Thoracic aorta (tissue), 2 donors: ENCODE results near the gene MYO9A. TPM values are rescaled to one million over a fixed set of nuclear protein-coding genes. Genes with fewer than 3 reads are reported as not detected.

ENCODE experiments used
- ATAC-seq: fragments of 150-250 bp; one replicate; pipeline ENCODE4 v1.8.0; 2017; ENCODE audit warnings: low read depth; ENCODE audit not compliant: insufficient number of reproducible peaks, low FRiP score
- DNase-seq: peaks from one replicate; pipeline ENCODE4 v3.0.0-alpha.2; 2020; ENCODE audit warnings: low spot score
- H3K27ac ChIP-seq, 2 donors: fragments of 200-600 bp; sonication (generic); 1 replicate in 1 of 2; 2 replicates in 1 of 2; pipeline ENCODE4 v1.5.1; 2016; ENCODE audit warnings: mild to moderate bottlenecking in 2 of 2, moderate library complexity in 2 of 2
- H3K27me3 ChIP-seq: fragments of 200-600 bp; sonication (generic); replicated peaks from 2 replicates; pipeline ENCODE4 v1.6.0; 2016; ENCODE audit warnings: mild to moderate bottlenecking; ENCODE audit not compliant: insufficient read depth
- H3K36me3 ChIP-seq: fragments of 200-600 bp; sonication (generic); one replicate; pipeline ENCODE4 v1.5.1; 2016
- H3K4me1 ChIP-seq, 2 donors: fragments of 200-600 bp; sonication (generic); 1 replicate in 1 of 2; 2 replicates in 1 of 2; pipeline versions ENCODE4 v1.5.1 to v1.6.0; 2016; ENCODE audit warnings: low read depth in 2 of 2, mild to moderate bottlenecking in 1 of 2; ENCODE audit not compliant: control insufficient read depth in 1 of 2
- H3K4me3 ChIP-seq: fragments of 200-600 bp; sonication (generic); 2 replicates; pipeline ENCODE4 v1.5.1; 2016; ENCODE audit warnings: mild to moderate bottlenecking
- H3K9me3 ChIP-seq: fragments of 200-600 bp; sonication (generic); 2 replicates; pipeline ENCODE4 v1.5.1; 2016
- CTCF ChIP-seq: fragments of 200-600 bp; sonication (generic); IDR thresholded peaks from one replicate; pipeline ENCODE4 v1.5.1; 2019; ENCODE audit warnings: antibody characterized with exemption
- total RNA-seq, 2 donors: library from RNA; depleted of rRNA; stranded (reverse); fragments of >200 nt; gene quantifications; one replicate each; pipeline versions ENCODE4 v1.1.0 to v1.2.3, GENCODE V29; 2016

Gene MYO9A
- total RNA-seq, 2 donors from 2014 or later = 48.2 to 57.4 TPM

DNA sequence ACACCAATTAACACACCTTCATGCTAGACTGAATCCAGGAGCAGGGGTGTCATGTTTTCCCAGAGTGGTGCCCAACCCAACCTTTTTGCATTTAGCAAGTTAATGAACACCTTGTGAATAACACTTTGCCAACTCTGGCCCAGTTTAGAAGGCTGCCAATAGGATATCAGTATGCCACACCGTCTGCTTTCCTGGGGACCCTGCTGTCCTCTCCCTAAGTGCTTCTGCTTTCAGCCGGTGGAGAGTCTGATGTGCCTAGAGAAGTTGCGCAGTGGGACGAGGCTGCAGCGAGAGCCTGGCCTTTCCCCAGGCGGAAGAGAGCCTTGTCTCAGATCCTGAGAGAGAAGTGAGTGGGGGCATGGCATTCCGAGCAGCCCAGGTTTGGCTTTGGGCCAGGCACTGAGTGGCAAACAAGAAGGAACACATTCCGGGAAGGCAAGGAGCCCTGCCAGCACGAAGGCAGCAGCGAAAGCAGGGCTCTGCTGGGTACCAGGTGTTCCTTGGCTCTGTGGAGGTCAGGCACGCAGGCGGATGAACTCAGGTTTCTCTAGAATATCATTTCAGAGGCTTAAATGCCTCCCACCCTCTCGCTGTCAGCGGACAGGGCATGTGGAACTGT lies 37.2 kb upstream of the MYO9A start:
- ATAC-seq (peak; percentile 36), DNase-seq (peak; percentile 71)
- Histone ChIP-seq H3K27ac (peak overlapping the region; percentile 68 to 83), H3K9me3 (no peaks in the 10 kb centered on the region), H3K4me3 (peak overlapping the region; percentile 73), H3K27me3 (no peaks in the 10 kb centered on the region), H3K4me1 (peaks cover 0 to 24% of the 10 kb centered on the region in 2 donors), H3K36me3 (no peaks in the 10 kb centered on the region)
- no peak for TF ChIP-seq CTCF

DNA sequence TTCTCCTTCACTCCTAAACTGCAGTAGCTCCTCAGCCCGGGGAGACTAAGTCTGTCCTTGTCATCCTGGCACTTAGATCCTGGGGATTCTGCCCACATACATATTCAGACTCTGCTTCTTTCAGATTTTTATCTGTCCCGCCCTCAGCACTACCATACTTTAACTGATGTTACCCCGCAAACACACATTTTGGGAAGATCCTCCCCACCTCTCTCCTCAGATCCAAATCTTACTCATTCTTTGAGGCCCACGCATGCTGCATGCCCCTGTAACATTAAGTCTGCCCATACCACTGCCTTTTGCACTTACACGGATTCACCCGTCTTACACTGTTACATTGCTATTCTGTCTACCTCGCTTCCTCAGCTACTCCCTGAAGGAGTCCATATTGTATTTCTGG lies 36.4 kb upstream of the MYO9A start:
- H3K4me3 ChIP-seq = no peak overlapping the region
- H3K27me3 ChIP-seq = no peaks in the 10 kb centered on the region
- H3K9me3 ChIP-seq = no peaks in the 10 kb centered on the region
- TF ChIP-seq CTCF = no peak
- ATAC-seq (no peak), DNase-seq (no peak)
- H3K36me3 ChIP-seq = no peaks in the 10 kb centered on the region
- peaks cover 0 to 24% of the 10 kb centered on the region in 2 donors for H3K4me1 ChIP-seq
- no peak overlapping the region for H3K27ac ChIP-seq

GRCh38 chr15:72153269-72154000 lies 35.5 kb upstream of the MYO9A start:
- no peak overlapping the region for H3K4me3 ChIP-seq
- H3K36me3 ChIP-seq = no peaks in the 10 kb centered on the region
- ATAC-seq = no peak
- no peak for DNase-seq
- peaks cover 0 to 24% of the 10 kb centered on the region in 2 donors for H3K4me1 ChIP-seq
- H3K9me3 ChIP-seq = no peaks in the 10 kb centered on the region
- H3K27ac ChIP-seq = peak overlapping the region in 1 of 2 donors; percentile 50
- no peaks in the 10 kb centered on the region for H3K27me3 ChIP-seq
- TF ChIP-seq CTCF = no peak

- TF ChIP-seq CTCF = no peak
- H3K4me3 ChIP-seq = no peak overlapping the region
- no peaks in the 10 kb centered on the region for H3K9me3 ChIP-seq
- H3K36me3 ChIP-seq = no peaks in the 10 kb centered on the region
- H3K4me1 ChIP-seq = no peaks in the 10 kb centered on the region
- no peak for DNase-seq
- no peaks in the 10 kb centered on the region for H3K27me3 ChIP-seq
- H3K27ac ChIP-seq = no peak overlapping the region
- no peak for ATAC-seq
Measured at GRCh38 chr15:72147418-72147817, 29.5 kb upstream of the MYO9A start.

GRCh38 chr15:72146934-72147333 lies 29.0 kb upstream of the MYO9A start:
- no peak for ATAC-seq
- no peak overlapping the region for H3K4me3 ChIP-seq

More at GRCh38 chr15:72146934-72147333, 29.0 kb upstream of the MYO9A start:
- DNase-seq = no peak
- H3K27ac ChIP-seq = no peak overlapping the region
- no peaks in the 10 kb centered on the region for H3K27me3 ChIP-seq
- no peak for TF ChIP-seq CTCF
- H3K4me1 ChIP-seq = no peaks in the 10 kb centered on the region
- no peaks in the 10 kb centered on the region for H3K36me3 ChIP-seq
- H3K9me3 ChIP-seq = no peaks in the 10 kb centered on the region
